ENCODE measurements around the gene RHOH. TPM values are rescaled to one million over a fixed set of nuclear protein-coding genes. Genes with fewer than 3 reads are reported as not detected.

Gene RHOH
- total RNA-seq, 1 experiment from 2014 or later: not detected

GRCh38 chr4:40216622-40217366, 20.0 kb downstream of the RHOH start:
- DNase-seq (ENCODE audit: low read depth, low spot score): no peak
- in situ Hi-C loops (cut with HindIII; ENCODE audit: low pct_unique_long_range_greater_than_20kb, low sequenced_read_pairs): no loop called here

GRCh38 chr4:40221744-40222143, 24.9 kb downstream of the RHOH start:
- in situ Hi-C loops (cut with HindIII; ENCODE audit: low pct_unique_long_range_greater_than_20kb, low sequenced_read_pairs): no loop called here
- no peak for DNase-seq (ENCODE audit: low read depth, low spot score)

GRCh38 chr4:40223343-40223742, 26.5 kb downstream of the RHOH start:
- no peak for DNase-seq (ENCODE audit: low read depth, low spot score)
- in situ Hi-C loops (cut with HindIII; ENCODE audit: low pct_unique_long_range_greater_than_20kb, low sequenced_read_pairs): no loop called here

- DNase-seq (ENCODE audit: low read depth, low spot score): no peak
- in situ Hi-C loops (cut with HindIII; ENCODE audit: low pct_unique_long_range_greater_than_20kb, low sequenced_read_pairs): no loop called here
Observed at GRCh38 chr4:40224432-40224831, 27.6 kb downstream of the RHOH start.

GRCh38 chr4:40225497-40225896, 28.7 kb downstream of the RHOH start:
- in situ Hi-C loops (cut with HindIII; ENCODE audit: low pct_unique_long_range_greater_than_20kb, low sequenced_read_pairs): no loop called here
- no peak for DNase-seq (ENCODE audit: low read depth, low spot score)

- DNase-seq (ENCODE audit: low read depth, low spot score): no peak
- in situ Hi-C loops (cut with HindIII; ENCODE audit: low pct_unique_long_range_greater_than_20kb, low sequenced_read_pairs): no loop called here
Observed at GRCh38 chr4:40227284-40227683, 30.5 kb downstream of the RHOH start.

- in situ Hi-C loops (cut with HindIII; ENCODE audit: low pct_unique_long_range_greater_than_20kb, low sequenced_read_pairs): no loop called here
- peak; percentile 50 for DNase-seq (ENCODE audit: low read depth, low spot score)
Observed at GRCh38 chr4:40228497-40229365, 31.9 kb downstream of the RHOH start.

- no peak for DNase-seq (ENCODE audit: low read depth, low spot score)
- in situ Hi-C loops (cut with HindIII; ENCODE audit: low pct_unique_long_range_greater_than_20kb, low sequenced_read_pairs): no loop called here
Observed at GRCh38 chr4:40231316-40231863, 34.6 kb downstream of the RHOH start.

- no peak for DNase-seq (ENCODE audit: low read depth, low spot score)
- in situ Hi-C loops (cut with HindIII; ENCODE audit: low pct_unique_long_range_greater_than_20kb, low sequenced_read_pairs): no loop called here
Observed at GRCh38 chr4:40232610-40233009, 35.8 kb downstream of the RHOH start.

GRCh38 chr4:40233227-40233626, 36.4 kb downstream of the RHOH start:
- in situ Hi-C loops (cut with HindIII; ENCODE audit: low pct_unique_long_range_greater_than_20kb, low sequenced_read_pairs): no loop called here
- DNase-seq (ENCODE audit: low read depth, low spot score): no peak

- no peak for DNase-seq (ENCODE audit: low read depth, low spot score)
- in situ Hi-C loops (cut with HindIII; ENCODE audit: low pct_unique_long_range_greater_than_20kb, low sequenced_read_pairs): no loop called here
Observed at GRCh38 chr4:40234519-40235039, 37.7 kb downstream of the RHOH start.

GRCh38 chr4:40238008-40238699, 41.3 kb downstream of the RHOH start:
- no peak for DNase-seq (ENCODE audit: low read depth, low spot score)
- in situ Hi-C loops (cut with HindIII; ENCODE audit: low pct_unique_long_range_greater_than_20kb, low sequenced_read_pairs): no loop called here

- in situ Hi-C loops (cut with HindIII; ENCODE audit: low pct_unique_long_range_greater_than_20kb, low sequenced_read_pairs): no loop called here
Observed at GRCh38 chr4:40238700-40239548, 42.1 kb downstream of the RHOH start.

GRCh38 chr4:40240040-40240653, 43.3 kb downstream of the RHOH start:
- in situ Hi-C loops (cut with HindIII; ENCODE audit: low pct_unique_long_range_greater_than_20kb, low sequenced_read_pairs): no loop called here
- no peak for DNase-seq (ENCODE audit: low read depth, low spot score)

More at GRCh38 chr4:40238700-40239548, 42.1 kb downstream of the RHOH start:
- peak; percentile 6 for DNase-seq (ENCODE audit: low read depth, low spot score)

GRCh38 chr4:40241026-40241425, 44.2 kb downstream of the RHOH start:
- in situ Hi-C loops (cut with HindIII; ENCODE audit: low pct_unique_long_range_greater_than_20kb, low sequenced_read_pairs): no loop called here
- DNase-seq (ENCODE audit: low read depth, low spot score): no peak

- no peak for DNase-seq (ENCODE audit: low read depth, low spot score)
- in situ Hi-C loops (cut with HindIII; ENCODE audit: low pct_unique_long_range_greater_than_20kb, low sequenced_read_pairs): no loop called here
Observed at GRCh38 chr4:40241941-40242340, 45.1 kb downstream of the RHOH start.
